Suprapubic skin (tissue), 3 donors: Measurements from ENCODE around the gene ESPN.

Experiments used
- CTCF ChIP-seq, 2 donors: fragments of 200-600 bp in 1 of 2; fragments of 450-650 bp in 1 of 2; sonication (generic) in 1 of 2; IDR thresholded peaks; one replicate each; pipeline ENCODE4 v1.5.1; 2016 to 2019; ENCODE audit warnings: antibody characterized with exemption in 2 of 2, mild to moderate bottlenecking in 1 of 2, moderate library complexity in 1 of 2
- POLR2A ChIP-seq, 2 donors: fragments of 450-650 bp; IDR thresholded peaks; one replicate each; pipeline ENCODE4 v1.6.1; 2017; ENCODE audit warnings: antibody characterized with exemption in 2 of 2, mild to moderate bottlenecking in 2 of 2, moderate library complexity in 2 of 2

GRCh38 chr1:6496365-6496721, 71.8 kb downstream of the ESPN start:
- no peak for TF ChIP-seq POLR2A (IDR thresholded peaks at IDR 0.05)
- no peak for TF ChIP-seq CTCF (IDR thresholded peaks at IDR 0.05)
